ENCODE data around the gene CTRL. TPM values are rescaled to one million over a fixed set of nuclear protein-coding genes. Genes with fewer than 3 reads are reported as not detected.

The CTRL gene
- total RNA-seq, 2 donors from 2014 or later: 0.85 TPM; not detected in 1

GRCh38 chr16:67923414-67924116, 8.1 kb downstream of the CTRL start:
- H3K36me3 ChIP-seq: no peaks in the 10 kb centered on the region
- H3K9me3 ChIP-seq: no peaks in the 10 kb centered on the region
- no peak overlapping the region for H3K4me3 ChIP-seq
- peak; percentile 44 for DNase-seq (ENCODE audit: low spot score)
- TF ChIP-seq POLR2AphosphoS5 (IDR thresholded peaks at IDR 0.05): no peak
- no peak for TF ChIP-seq POLR2A (IDR thresholded peaks at IDR 0.05)
- TF ChIP-seq, protein P1, sequence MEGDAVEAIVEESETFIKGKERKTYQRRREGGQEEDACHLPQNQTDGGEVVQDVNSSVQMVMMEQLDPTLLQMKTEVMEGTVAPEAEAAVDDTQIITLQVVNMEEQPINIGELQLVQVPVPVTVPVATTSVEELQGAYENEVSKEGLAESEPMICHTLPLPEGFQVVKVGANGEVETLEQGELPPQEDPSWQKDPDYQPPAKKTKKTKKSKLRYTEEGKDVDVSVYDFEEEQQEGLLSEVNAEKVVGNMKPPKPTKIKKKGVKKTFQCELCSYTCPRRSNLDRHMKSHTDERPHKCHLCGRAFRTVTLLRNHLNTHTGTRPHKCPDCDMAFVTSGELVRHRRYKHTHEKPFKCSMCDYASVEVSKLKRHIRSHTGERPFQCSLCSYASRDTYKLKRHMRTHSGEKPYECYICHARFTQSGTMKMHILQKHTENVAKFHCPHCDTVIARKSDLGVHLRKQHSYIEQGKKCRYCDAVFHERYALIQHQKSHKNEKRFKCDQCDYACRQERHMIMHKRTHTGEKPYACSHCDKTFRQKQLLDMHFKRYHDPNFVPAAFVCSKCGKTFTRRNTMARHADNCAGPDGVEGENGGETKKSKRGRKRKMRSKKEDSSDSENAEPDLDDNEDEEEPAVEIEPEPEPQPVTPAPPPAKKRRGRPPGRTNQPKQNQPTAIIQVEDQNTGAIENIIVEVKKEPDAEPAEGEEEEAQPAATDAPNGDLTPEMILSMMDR (IDR thresholded peaks at IDR 0.05): no peak
- no peak overlapping the region for H3K27ac ChIP-seq
- WGBS: 51% methylated on average over 10 of the region's 10 CpGs
- H3K27me3 ChIP-seq (replicated peaks; ENCODE audit: insufficient read depth): no peaks in the 10 kb centered on the region
- intact Hi-C loops (cut with DNase I): no loop called here
- H3K4me1 ChIP-seq (replicated peaks): peaks cover 12% of the 10 kb centered on the region

DNA sequence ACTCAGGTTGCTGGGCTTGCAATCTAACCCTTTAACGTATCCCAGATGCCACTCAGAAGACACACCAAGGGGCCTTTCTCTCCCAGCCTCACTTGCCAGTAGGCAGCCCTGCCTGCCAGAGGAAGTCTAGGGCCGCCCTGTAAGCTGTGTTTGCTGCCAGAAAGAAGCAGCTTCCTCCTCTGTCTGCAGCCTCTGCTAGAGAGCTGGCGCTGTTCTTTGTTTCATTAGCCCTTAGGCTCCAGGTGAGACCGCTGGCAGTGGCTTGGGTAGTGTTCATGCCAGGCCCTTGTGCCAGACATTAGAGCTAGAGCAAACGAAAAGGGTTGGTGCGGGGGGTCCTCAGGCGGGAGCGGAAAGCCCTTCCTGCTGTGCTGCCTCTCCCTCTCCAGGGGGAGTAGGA, 8.9 kb downstream of the CTRL start:
- Histone ChIP-seq H3K4me3 (no peak overlapping the region), H3K27ac (no peak overlapping the region), H3K4me1 (replicated peaks) (peaks cover 12% of the 10 kb centered on the region), H3K36me3 (no peaks in the 10 kb centered on the region), H3K9me3 (no peaks in the 10 kb centered on the region), H3K27me3 (replicated peaks; ENCODE audit: insufficient read depth) (no peaks in the 10 kb centered on the region)
- intact Hi-C loops (cut with DNase I): no loop called here
- 36% methylated on average over 8 of the region's 8 CpGs for WGBS
- TF ChIP-seq POLR2AphosphoS5 (IDR thresholded peaks at IDR 0.05): peak; percentile 63
- TF ChIP-seq POLR2A (IDR thresholded peaks at IDR 0.05): no peak
- TF ChIP-seq, protein P1 (IDR thresholded peaks at IDR 0.05): peak in 1 of 4 experiments; percentile 14
- peak; percentile 70 for DNase-seq (ENCODE audit: low spot score)

DNA sequence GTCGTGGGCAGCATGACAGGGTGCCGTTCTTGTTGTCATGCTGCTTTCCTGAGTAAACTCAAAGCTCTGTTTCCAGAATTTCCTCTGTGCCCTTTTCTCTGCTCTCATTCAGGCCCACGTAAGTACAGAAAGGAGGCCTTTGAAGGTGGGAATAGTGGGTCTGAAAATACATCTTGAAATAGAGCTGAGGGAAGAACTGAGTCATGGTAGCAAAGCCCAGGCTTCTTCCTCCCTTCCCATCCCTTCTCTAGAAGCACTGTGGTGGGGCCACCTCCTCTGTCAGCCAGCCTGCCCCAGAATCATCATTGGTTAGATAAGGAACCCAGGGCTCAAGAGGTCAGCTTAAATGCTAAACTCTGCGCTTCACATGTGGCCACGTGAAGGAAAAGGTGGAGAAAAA, 9.4 kb downstream of the CTRL start:
- peaks cover 12% of the 10 kb centered on the region for H3K4me1 ChIP-seq (replicated peaks)
- H3K27ac ChIP-seq: no peak overlapping the region
- intact Hi-C loops (cut with DNase I): no loop called here

GRCh38 chr16:67919622-67920221, 11.9 kb downstream of the CTRL start:
- WGBS: 72% methylated on average over 6 of the region's 6 CpGs
- Histone ChIP-seq H3K9me3 (no peaks in the 10 kb centered on the region), H3K27me3 (replicated peaks; ENCODE audit: insufficient read depth) (no peaks in the 10 kb centered on the region), H3K27ac (no peak overlapping the region), H3K4me1 (replicated peaks) (no peaks in the 10 kb centered on the region), H3K36me3 (no peaks in the 10 kb centered on the region), H3K4me3 (no peak overlapping the region)
- TF ChIP-seq, protein P1 (IDR thresholded peaks at IDR 0.05): no peak
- TF ChIP-seq POLR2AphosphoS5 (IDR thresholded peaks at IDR 0.05) (no peak), POLR2A (IDR thresholded peaks at IDR 0.05) (no peak)
- DNase-seq (ENCODE audit: low spot score): no peak
- intact Hi-C loops (cut with DNase I): no loop called here

More for the DNA sequence above, 9.4 kb downstream of the CTRL start:
- no peak overlapping the region for H3K4me3 ChIP-seq
- no peaks in the 10 kb centered on the region for H3K27me3 ChIP-seq (replicated peaks; ENCODE audit: insufficient read depth)
- TF ChIP-seq POLR2A (IDR thresholded peaks at IDR 0.05) (no peak), POLR2AphosphoS5 (IDR thresholded peaks at IDR 0.05) (no peak)
- TF ChIP-seq, protein P1 (IDR thresholded peaks at IDR 0.05): no peak
- H3K9me3 ChIP-seq: no peaks in the 10 kb centered on the region
- WGBS: 68% methylated on average over 5 of the region's 5 CpGs
- H3K36me3 ChIP-seq: no peaks in the 10 kb centered on the region
- no peak for DNase-seq (ENCODE audit: low spot score)

DNA sequence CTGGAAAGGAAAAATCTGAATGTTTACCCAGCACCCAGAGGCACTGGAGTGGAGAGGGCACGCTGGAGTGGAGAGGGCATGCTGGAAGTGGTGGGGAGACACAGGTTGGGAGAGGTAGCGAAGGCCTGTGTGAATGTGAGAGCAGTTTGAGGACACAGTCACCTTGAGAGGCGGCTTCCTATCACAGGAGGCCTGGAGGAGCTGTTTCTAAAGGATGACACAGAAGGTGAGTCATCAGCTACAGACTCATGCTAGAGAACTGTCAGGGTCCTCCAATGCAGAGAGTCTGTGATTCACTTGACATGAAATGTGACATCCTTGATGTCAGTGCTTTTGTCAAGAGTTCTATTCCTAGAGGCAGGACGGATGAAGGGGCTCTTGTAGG, 13.8 kb downstream of the CTRL start:
- TF ChIP-seq, protein P1 (IDR thresholded peaks at IDR 0.05): no peak
- TF ChIP-seq POLR2A (IDR thresholded peaks at IDR 0.05) (no peak), POLR2AphosphoS5 (IDR thresholded peaks at IDR 0.05) (no peak)
- DNase-seq (ENCODE audit: low spot score): no peak
- Histone ChIP-seq H3K4me3 (no peak overlapping the region), H3K27ac (peak overlapping the region in 1 of 2 donors; percentile 14), H3K27me3 (replicated peaks; ENCODE audit: insufficient read depth) (no peaks in the 10 kb centered on the region), H3K4me1 (replicated peaks) (no peaks in the 10 kb centered on the region), H3K9me3 (no peaks in the 10 kb centered on the region), H3K36me3 (no peaks in the 10 kb centered on the region)
- 66% methylated on average over 4 of the region's 4 CpGs for WGBS
- intact Hi-C loops (cut with DNase I): no loop called here

Measured in prostate gland (tissue), 2 donors.